Mammary epithelial cell (primary cell): Measurements from ENCODE around the gene CNOT2.

Experiments
- CTCF ChIP-seq, 2 donors: IDR thresholded peaks in 1 of 2; conservative IDR thresholded peaks in 1 of 2; 2 replicates each; pipeline ENCODE4 v1.5.1; 2011 to 2012; ENCODE audit warnings: inconsistent platforms in 2 of 2, low read length in 2 of 2, mild to moderate bottlenecking in 2 of 2, control low read depth in 1 of 2, low read depth in 1 of 2; ENCODE audit not compliant: insufficient read depth in 1 of 2; ENCODE audit errors: extremely low read depth in 1 of 2
- EZH2 ChIP-seq: IDR thresholded peaks from 2 replicates; pipeline ENCODE4 v1.6.1; 2012; ENCODE audit warnings: low read length, inconsistent platforms, borderline replicate concordance

GRCh38 chr12:70389678-70390077, 146.4 kb downstream of the CNOT2 start:
- no peak for TF ChIP-seq CTCF (conservative IDR thresholded peaks at IDR 0.05 in 1 of 2, IDR thresholded peaks at IDR 0.05 in 1 of 2; ENCODE audit: extremely low read depth in 1 of 2, insufficient read depth in 1 of 2, low read depth in 1 of 2, low read length in 2 of 2)
- TF ChIP-seq EZH2 = no peak
